Ascending aorta (tissue), 2 donors: ENCODE measurements around the gene PLSCR3. TPM values are rescaled to one million over a fixed set of nuclear protein-coding genes. Genes with fewer than 3 reads are reported as not detected.

ENCODE experiments used
- DNase-seq, 2 donors: peaks; one replicate each; pipeline ENCODE4 v3.0.0-alpha.2; 2019; ENCODE audit warnings: low spot score in 2 of 2
- H3K27ac ChIP-seq, 2 donors: fragments of 200-600 bp; sonication (generic); one replicate each; pipeline ENCODE4 v1.5.1; 2016 to 2017; ENCODE audit warnings: mild to moderate bottlenecking in 1 of 2
- H3K27me3 ChIP-seq: fragments of 200-600 bp; sonication (generic); one replicate; pipeline ENCODE4 v1.5.1; 2017
- H3K36me3 ChIP-seq, 2 donors: fragments of 200-600 bp; sonication (generic); one replicate each; pipeline ENCODE4 v1.5.1; 2016
- H3K4me1 ChIP-seq, 2 donors: fragments of 200-600 bp; sonication (generic); one replicate each; pipeline ENCODE4 v1.5.1; 2016 to 2017; ENCODE audit warnings: mild to moderate bottlenecking in 1 of 2
- H3K4me3 ChIP-seq, 2 donors: fragments of 200-600 bp; sonication (generic); one replicate each; pipeline ENCODE4 v1.5.1; 2016 to 2017; ENCODE audit warnings: mild to moderate bottlenecking in 1 of 2
- H3K9me3 ChIP-seq, 2 donors: fragments of 200-600 bp; sonication (generic); one replicate each; pipeline ENCODE4 v1.5.1; 2016
- CTCF ChIP-seq, 3 experiments: fragments of 200-600 bp in 2 of 3; fragments of 450-650 bp in 1 of 3; sonication (generic) in 2 of 3; IDR thresholded peaks; one replicate each; pipeline ENCODE4 v1.5.1; 2016 to 2019; ENCODE audit warnings: antibody characterized with exemption in 3 of 3, mild to moderate bottlenecking in 1 of 3, moderate library complexity in 1 of 3
- intact Hi-C: fragments of 100-400 bp; cut with DNase I; formaldehyde crosslinking; loops from one replicate; pipeline ENCODE4 v1.15.1; 2023
- total RNA-seq: library from RNA; depleted of rRNA; stranded (reverse); fragments of >200 nt; gene quantifications from one replicate; pipeline ENCODE4 v1.1.0, GENCODE V29; 2016

Gene PLSCR3
- total RNA-seq, 1 donor from 2014 or later: 297 TPM

- Histone ChIP-seq H3K4me3 (no peak overlapping the region), H3K9me3 (no peaks in the 10 kb centered on the region), H3K27ac (no peak overlapping the region), H3K36me3 (peaks cover 10 to 22% of the 10 kb centered on the region in 2 donors), H3K4me1 (no peaks in the 10 kb centered on the region), H3K27me3 (no peaks in the 10 kb centered on the region)
- DNase-seq: no peak
- intact Hi-C loops: no loop called here
- no peak for TF ChIP-seq CTCF (IDR thresholded peaks at IDR 0.05)
Observed at GRCh38 chr17:7417056-7417655, 22.8 kb upstream of the PLSCR3 start.

GRCh38 chr17:7416323-7416722, 22.0 kb upstream of the PLSCR3 start:
- no peak for DNase-seq
- Histone ChIP-seq H3K4me1 (no peaks in the 10 kb centered on the region), H3K4me3 (no peak overlapping the region), H3K9me3 (no peaks in the 10 kb centered on the region), H3K27me3 (no peaks in the 10 kb centered on the region), H3K27ac (no peak overlapping the region), H3K36me3 (peaks cover 10 to 22% of the 10 kb centered on the region in 2 donors)
- intact Hi-C loops: no loop called here
- TF ChIP-seq CTCF (IDR thresholded peaks at IDR 0.05): no peak

GRCh38 chr17:7415784-7416183, 21.5 kb upstream of the PLSCR3 start:
- Histone ChIP-seq H3K4me1 (no peaks in the 10 kb centered on the region), H3K36me3 (peaks cover 10 to 22% of the 10 kb centered on the region in 2 donors), H3K9me3 (no peaks in the 10 kb centered on the region), H3K4me3 (no peak overlapping the region), H3K27me3 (no peaks in the 10 kb centered on the region), H3K27ac (no peak overlapping the region)
- no peak for TF ChIP-seq CTCF (IDR thresholded peaks at IDR 0.05)
- intact Hi-C loops: no loop called here
- DNase-seq: no peak

- TF ChIP-seq CTCF (IDR thresholded peaks at IDR 0.05): no peak
- intact Hi-C loops: no loop called here
- no peak for DNase-seq
Observed at GRCh38 chr17:7414837-7415236, 20.5 kb upstream of the PLSCR3 start.

GRCh38 chr17:7413346-7413985, 19.1 kb upstream of the PLSCR3 start:
- Histone ChIP-seq H3K4me3 (no peak overlapping the region), H3K36me3 (peaks cover 10 to 29% of the 10 kb centered on the region in 2 donors), H3K4me1 (no peaks in the 10 kb centered on the region), H3K27me3 (no peaks in the 10 kb centered on the region), H3K27ac (no peak overlapping the region), H3K9me3 (no peaks in the 10 kb centered on the region)
- no peak for DNase-seq
- TF ChIP-seq CTCF (IDR thresholded peaks at IDR 0.05): no peak
- intact Hi-C loops: no loop called here

More at GRCh38 chr17:7414837-7415236, 20.5 kb upstream of the PLSCR3 start:
- H3K36me3 ChIP-seq: peaks cover 10 to 22% of the 10 kb centered on the region in 2 donors
- H3K27ac ChIP-seq: no peak overlapping the region
- no peaks in the 10 kb centered on the region for H3K27me3 ChIP-seq
- no peak overlapping the region for H3K4me3 ChIP-seq
- H3K4me1 ChIP-seq: no peaks in the 10 kb centered on the region
- H3K9me3 ChIP-seq: no peaks in the 10 kb centered on the region
